ENCODE measurements around the gene CSRP3. TPM values are rescaled to one million over a fixed set of nuclear protein-coding genes. Genes with fewer than 3 reads are reported as not detected.

The CSRP3 gene
- total and polyA plus RNA-seq, 2 donors (not counting 1 experiment from before 2014, with no cell fraction given) = not detected

GRCh38 chr11:19220903-19221724, 19.3 kb upstream of the CSRP3 start:
- H3K27me3 ChIP-seq (ENCODE audit: control insufficient read depth, insufficient read depth, low read length) = peaks cover 15% of the 10 kb centered on the region
- H3K9me3 ChIP-seq (ENCODE audit: control insufficient read depth, insufficient read depth, low read depth, low read length) = no peaks in the 10 kb centered on the region
- H3K4me1 ChIP-seq (ENCODE audit: control insufficient read depth, extremely low read depth, insufficient read depth, low read length) = no peaks in the 10 kb centered on the region
- H3K27ac ChIP-seq (ENCODE audit: insufficient read depth, low read length) = no peak overlapping the region
- no peaks in the 10 kb centered on the region for H3K79me2 ChIP-seq (ENCODE audit: control insufficient read depth, insufficient read depth, low read length)
- H4K20me1 ChIP-seq (ENCODE audit: control insufficient read depth, extremely low read depth, insufficient read depth, low read length) = no peaks in the 10 kb centered on the region
- H3K9ac ChIP-seq (ENCODE audit: insufficient read depth, low read length) = no peak overlapping the region
- TF ChIP-seq CTCF (conservative IDR thresholded peaks at IDR 0.05 in 1 of 2, IDR thresholded peaks at IDR 0.05 in 1 of 2; ENCODE audit: low read depth in 1 of 2, low read length in 2 of 2) (no peak), EZH2 (IDR thresholded peaks at IDR 0.05; ENCODE audit: low read length, missing control alignments) (no peak)
- no peak overlapping the region for H3K4me2 ChIP-seq (ENCODE audit: extremely low read depth, insufficient read depth, low read length)
- DNase-seq (ENCODE audit: low read depth in 2 of 2) = peak; percentile 18 to 48
- no peaks in the 10 kb centered on the region for H3K36me3 ChIP-seq (ENCODE audit: control insufficient read depth, insufficient read depth, low read length)
- H3K4me3 ChIP-seq (replicated peaks in 1 of 4; ENCODE audit: control extremely low read depth in 1 of 4, insufficient read depth in 1 of 4, low read depth in 3 of 4, low read length in 4 of 4) = no peak overlapping the region
- H2AFZ ChIP-seq (ENCODE audit: low read length) = no peak overlapping the region

DNA sequence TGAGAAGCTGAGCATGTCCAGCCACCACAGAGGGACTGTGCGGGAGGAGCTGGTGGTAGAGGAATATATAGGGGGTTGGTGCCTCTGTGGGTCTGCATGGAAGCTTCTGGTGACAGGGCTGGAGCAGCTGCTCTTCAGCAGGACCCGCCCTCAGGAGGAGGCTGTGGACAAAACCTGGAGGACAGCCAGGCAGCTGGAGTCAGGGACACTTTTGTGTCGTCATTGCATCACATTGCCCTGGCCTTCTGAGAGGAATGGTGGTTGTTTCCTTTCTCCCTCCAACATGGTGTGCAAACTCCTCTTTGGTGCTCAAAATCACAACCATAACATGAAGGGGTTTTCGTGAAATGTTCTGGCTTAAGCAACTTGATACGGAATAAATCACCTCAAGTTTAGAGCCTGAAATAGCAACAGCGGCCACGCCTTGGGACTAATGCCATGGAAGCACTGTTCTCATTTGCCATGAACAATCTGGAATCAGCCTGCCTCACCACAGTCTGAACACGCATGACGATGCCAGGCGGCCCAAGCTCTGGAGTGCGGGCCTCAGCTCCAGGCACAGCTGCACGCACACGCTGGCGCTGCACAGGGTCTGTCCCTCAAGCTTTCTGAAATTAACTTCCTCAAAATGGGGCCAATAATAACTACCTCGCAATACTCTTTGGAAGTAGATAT, 17.1 kb upstream of the CSRP3 start:
- Histone ChIP-seq H3K27ac (ENCODE audit: insufficient read depth, low read length) (no peak overlapping the region), H3K4me3 (replicated peaks in 1 of 4; ENCODE audit: control extremely low read depth in 1 of 4, insufficient read depth in 1 of 4, low read depth in 3 of 4, low read length in 4 of 4) (no peak overlapping the region), H3K27me3 (ENCODE audit: control insufficient read depth, insufficient read depth, low read length) (peaks cover 15% of the 10 kb centered on the region), H4K20me1 (ENCODE audit: control insufficient read depth, extremely low read depth, insufficient read depth, low read length) (no peaks in the 10 kb centered on the region), H2AFZ (ENCODE audit: low read length) (no peak overlapping the region), H3K36me3 (ENCODE audit: control insufficient read depth, insufficient read depth, low read length) (no peaks in the 10 kb centered on the region), H3K4me2 (ENCODE audit: extremely low read depth, insufficient read depth, low read length) (no peak overlapping the region), H3K9me3 (ENCODE audit: control insufficient read depth, insufficient read depth, low read depth, low read length) (no peaks in the 10 kb centered on the region), H3K4me1 (ENCODE audit: control insufficient read depth, extremely low read depth, insufficient read depth, low read length) (no peaks in the 10 kb centered on the region), H3K79me2 (ENCODE audit: control insufficient read depth, insufficient read depth, low read length) (no peaks in the 10 kb centered on the region), H3K9ac (ENCODE audit: insufficient read depth, low read length) (no peak overlapping the region)
- peak; percentile 14 to 52 for DNase-seq (ENCODE audit: low read depth in 2 of 2)
- TF ChIP-seq EZH2 (IDR thresholded peaks at IDR 0.05; ENCODE audit: low read length, missing control alignments) (no peak), CTCF (conservative IDR thresholded peaks at IDR 0.05 in 1 of 2, IDR thresholded peaks at IDR 0.05 in 1 of 2; ENCODE audit: low read depth in 1 of 2, low read length in 2 of 2) (no peak)

- Histone ChIP-seq H3K9ac (ENCODE audit: insufficient read depth, low read length) (no peak overlapping the region), H3K79me2 (ENCODE audit: control insufficient read depth, insufficient read depth, low read length) (no peaks in the 10 kb centered on the region), H3K27ac (ENCODE audit: insufficient read depth, low read length) (no peak overlapping the region), H3K4me2 (ENCODE audit: extremely low read depth, insufficient read depth, low read length) (no peak overlapping the region), H3K36me3 (ENCODE audit: control insufficient read depth, insufficient read depth, low read length) (no peaks in the 10 kb centered on the region), H4K20me1 (ENCODE audit: control insufficient read depth, extremely low read depth, insufficient read depth, low read length) (no peaks in the 10 kb centered on the region), H3K9me3 (ENCODE audit: control insufficient read depth, insufficient read depth, low read depth, low read length) (no peaks in the 10 kb centered on the region), H2AFZ (ENCODE audit: low read length) (no peak overlapping the region), H3K4me1 (ENCODE audit: control insufficient read depth, extremely low read depth, insufficient read depth, low read length) (no peaks in the 10 kb centered on the region), H3K4me3 (replicated peaks in 1 of 4; ENCODE audit: control extremely low read depth in 1 of 4, insufficient read depth in 1 of 4, low read depth in 3 of 4, low read length in 4 of 4) (no peak overlapping the region), H3K27me3 (ENCODE audit: control insufficient read depth, insufficient read depth, low read length) (peaks cover 18% of the 10 kb centered on the region)
- TF ChIP-seq EZH2 (IDR thresholded peaks at IDR 0.05; ENCODE audit: low read length, missing control alignments) (no peak), CTCF (conservative IDR thresholded peaks at IDR 0.05 in 1 of 2, IDR thresholded peaks at IDR 0.05 in 1 of 2; ENCODE audit: low read depth in 1 of 2, low read length in 2 of 2) (no peak)
- DNase-seq (ENCODE audit: low read depth in 2 of 2) = no peak
Observed at GRCh38 chr11:19218216-19218615, 16.4 kb upstream of the CSRP3 start.

All from fibroblast of lung (primary cell).